ENCODE results near the gene S100A6.

Gene S100A6

DNA sequence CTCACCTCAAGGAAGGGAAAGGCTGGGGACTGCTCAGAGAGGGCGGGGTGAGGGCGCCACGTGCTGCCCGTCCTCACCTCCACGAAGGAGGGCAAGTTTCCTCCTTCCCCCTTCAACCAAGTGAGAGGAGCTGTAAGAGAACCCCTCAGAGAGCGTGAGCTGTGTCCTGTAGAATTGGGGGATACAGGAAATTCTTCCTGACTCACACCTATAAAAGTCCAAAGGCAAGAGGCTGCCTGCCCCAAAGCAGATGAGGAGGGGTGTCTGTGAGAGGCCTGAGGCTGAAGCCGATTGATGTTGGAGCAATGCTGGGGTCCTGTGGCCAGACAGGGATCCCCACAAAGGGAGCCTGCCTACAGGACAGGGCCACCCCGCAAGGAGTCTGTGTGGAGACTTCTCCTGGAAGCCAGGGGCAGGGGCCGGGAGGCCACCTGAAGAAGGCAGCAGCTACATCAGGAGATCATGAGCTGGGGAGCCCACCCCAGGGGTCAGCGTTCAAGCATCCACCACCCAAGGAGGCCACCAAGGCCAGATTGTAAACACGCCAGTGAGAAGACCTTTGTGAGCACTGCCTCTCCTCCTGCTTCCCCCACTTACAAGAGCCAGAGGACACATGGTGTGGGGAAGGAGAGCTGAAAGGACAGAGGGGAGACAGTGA, 27.7 kb downstream of the S100A6 start:
- DNase-seq (ENCODE audit: extremely low read depth, low read depth) = no peak
- no peak overlapping the region for H3K4me3 ChIP-seq (replicated peaks; ENCODE audit: low read depth, low read length)
- no peak for TF ChIP-seq CTCF (IDR thresholded peaks at IDR 0.05; ENCODE audit: low read depth, low read length, missing control alignments)

- no peak overlapping the region for H3K4me3 ChIP-seq (replicated peaks; ENCODE audit: low read depth, low read length)
- DNase-seq (ENCODE audit: extremely low read depth, low read depth) = peak; percentile 63
- TF ChIP-seq CTCF (IDR thresholded peaks at IDR 0.05; ENCODE audit: low read depth, low read length, missing control alignments) = no peak
These were observed 28.9 kb downstream of the S100A6 start for GRCh38 chr1:153506831-153507413.

GRCh38 chr1:153506386-153506785, 29.4 kb downstream of the S100A6 start:
- no peak for TF ChIP-seq CTCF (IDR thresholded peaks at IDR 0.05; ENCODE audit: low read depth, low read length, missing control alignments)
- H3K4me3 ChIP-seq (replicated peaks; ENCODE audit: low read depth, low read length) = no peak overlapping the region
- no peak for DNase-seq (ENCODE audit: extremely low read depth, low read depth)

GRCh38 chr1:153505576-153505975, 30.2 kb downstream of the S100A6 start:
- no peak for DNase-seq (ENCODE audit: extremely low read depth, low read depth)
- no peak for TF ChIP-seq CTCF (IDR thresholded peaks at IDR 0.05; ENCODE audit: low read depth, low read length, missing control alignments)
- no peak overlapping the region for H3K4me3 ChIP-seq (replicated peaks; ENCODE audit: low read depth, low read length)

DNA sequence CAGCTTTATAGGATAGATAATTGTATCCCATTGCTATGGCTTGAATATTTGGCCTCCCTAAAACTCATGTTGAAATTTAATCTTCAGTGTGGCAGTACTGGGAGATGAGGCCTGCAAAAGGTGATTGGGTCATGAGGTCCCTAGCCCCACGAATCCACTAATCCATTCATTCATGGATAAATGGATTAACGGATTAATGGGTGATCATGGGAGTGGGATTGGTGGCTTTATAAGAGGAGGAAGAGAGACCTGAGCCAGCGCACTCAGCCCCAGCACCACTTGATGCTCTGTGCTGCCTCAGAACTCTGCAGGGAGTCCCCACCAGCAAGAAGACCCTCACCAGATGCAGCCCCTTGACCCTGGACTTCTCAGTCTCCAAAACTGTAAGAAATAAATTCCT, 32.0 kb downstream of the S100A6 start:
- TF ChIP-seq CTCF (IDR thresholded peaks at IDR 0.05; ENCODE audit: low read depth, low read length, missing control alignments) = no peak
- DNase-seq (ENCODE audit: extremely low read depth, low read depth) = no peak
- no peak overlapping the region for H3K4me3 ChIP-seq (replicated peaks; ENCODE audit: low read depth, low read length)

- TF ChIP-seq CTCF (IDR thresholded peaks at IDR 0.05; ENCODE audit: low read depth, low read length, missing control alignments) = no peak
- no peak for DNase-seq (ENCODE audit: extremely low read depth, low read depth)
- no peak overlapping the region for H3K4me3 ChIP-seq (replicated peaks; ENCODE audit: low read depth, low read length)
These were observed 37.0 kb downstream of the S100A6 start for GRCh38 chr1:153498746-153499145.
